Measurements from ENCODE around the gene S1PR1. TPM values are rescaled to one million over a fixed set of nuclear protein-coding genes. Genes with fewer than 3 reads are reported as not detected.
A peak's percentile ranks its signal among the peaks of the same experiment; 100 is the strongest.

S1PR1 gene
- total and polyA plus RNA-seq, 2 experiments from 2014 or later, result 9.3 TPM

DNA sequence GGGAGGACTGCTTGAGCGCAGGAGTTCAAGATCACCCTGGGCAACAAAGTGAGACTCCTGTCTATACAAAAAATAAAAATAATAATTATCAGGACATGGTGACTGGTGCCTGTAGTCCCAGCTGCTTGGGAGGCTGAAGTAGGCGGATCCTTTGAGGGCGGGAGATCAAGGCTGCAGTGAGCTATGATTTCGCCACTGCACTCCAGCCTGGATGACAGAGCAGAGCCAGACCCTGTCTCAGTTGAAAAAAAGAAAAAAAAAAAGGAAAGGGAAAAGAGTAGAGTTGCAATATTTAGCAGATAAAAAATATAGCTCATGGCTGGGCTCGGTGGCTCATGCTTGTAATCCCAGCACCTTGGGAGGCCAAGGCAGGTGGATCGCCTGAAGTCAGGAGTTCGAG lies 3.3 kb upstream of the S1PR1 start:
- Histone ChIP-seq H3K4me2 (no peak overlapping the region), H3K9me2 (replicated peaks; ENCODE audit: insufficient read depth) (no peaks in the 10 kb centered on the region), H3K9me3 (ENCODE audit: low read depth) (no peaks in the 10 kb centered on the region), H3K4me3 (no peak overlapping the region), H3K27me3 (peaks cover 22% of the 10 kb centered on the region), H3K27ac (no peak overlapping the region), H2AFZ (no peak overlapping the region), H4K20me1 (ENCODE audit: insufficient read depth, poor library complexity, severe bottlenecking) (no peaks in the 10 kb centered on the region), H3K36me3 (replicated peaks; ENCODE audit: insufficient read depth, low read depth) (no peaks in the 10 kb centered on the region), H3K4me1 (ENCODE audit: insufficient read depth) (peaks cover 5% of the 10 kb centered on the region), H3K79me2 (no peaks in the 10 kb centered on the region)
- TF ChIP-seq EZH2 (IDR thresholded peaks at IDR 0.05; ENCODE audit: borderline replicate concordance), result no peak
- no peak for TF ChIP-seq EZH2phosphoT487 (IDR thresholded peaks at IDR 0.05; ENCODE audit: low read depth, severe bottlenecking, unreplicated experiment)
- TF ChIP-seq, protein P1, sequence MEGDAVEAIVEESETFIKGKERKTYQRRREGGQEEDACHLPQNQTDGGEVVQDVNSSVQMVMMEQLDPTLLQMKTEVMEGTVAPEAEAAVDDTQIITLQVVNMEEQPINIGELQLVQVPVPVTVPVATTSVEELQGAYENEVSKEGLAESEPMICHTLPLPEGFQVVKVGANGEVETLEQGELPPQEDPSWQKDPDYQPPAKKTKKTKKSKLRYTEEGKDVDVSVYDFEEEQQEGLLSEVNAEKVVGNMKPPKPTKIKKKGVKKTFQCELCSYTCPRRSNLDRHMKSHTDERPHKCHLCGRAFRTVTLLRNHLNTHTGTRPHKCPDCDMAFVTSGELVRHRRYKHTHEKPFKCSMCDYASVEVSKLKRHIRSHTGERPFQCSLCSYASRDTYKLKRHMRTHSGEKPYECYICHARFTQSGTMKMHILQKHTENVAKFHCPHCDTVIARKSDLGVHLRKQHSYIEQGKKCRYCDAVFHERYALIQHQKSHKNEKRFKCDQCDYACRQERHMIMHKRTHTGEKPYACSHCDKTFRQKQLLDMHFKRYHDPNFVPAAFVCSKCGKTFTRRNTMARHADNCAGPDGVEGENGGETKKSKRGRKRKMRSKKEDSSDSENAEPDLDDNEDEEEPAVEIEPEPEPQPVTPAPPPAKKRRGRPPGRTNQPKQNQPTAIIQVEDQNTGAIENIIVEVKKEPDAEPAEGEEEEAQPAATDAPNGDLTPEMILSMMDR (IDR thresholded peaks at IDR 0.05; ENCODE audit: poor library complexity), result no peak
- DNase-seq (ENCODE audit: low spot score), result no peak
- 93% methylated on average over 7 of the region's 7 CpGs for WGBS (ENCODE audit: low lambda C conversion rate, missing lambda C conversion rate)

DNA sequence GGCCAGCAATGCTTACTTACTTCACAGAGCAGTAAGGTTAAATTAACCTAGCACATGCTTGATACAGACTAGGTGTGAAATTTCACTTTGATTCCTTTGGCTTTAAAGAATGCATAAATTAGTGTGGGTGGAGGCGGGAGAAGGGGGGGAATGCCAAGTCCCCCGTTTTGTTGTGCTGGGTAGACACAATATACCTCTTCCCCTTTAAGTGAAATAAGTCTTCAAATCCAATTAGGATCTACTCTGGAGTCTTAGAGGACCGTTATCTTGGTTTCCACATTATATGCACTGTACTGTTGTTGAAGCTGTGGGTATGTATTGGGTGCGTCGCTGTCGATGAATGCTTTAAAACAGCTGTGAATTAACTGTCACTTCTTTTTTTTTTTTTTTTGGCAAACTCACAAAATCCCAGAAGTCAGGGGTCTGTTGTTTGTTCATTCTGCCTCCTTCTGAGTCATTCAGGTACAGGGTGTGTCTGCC lies 1.6 kb upstream of the S1PR1 start:
- peaks cover 5% of the 10 kb centered on the region for H3K4me1 ChIP-seq (ENCODE audit: insufficient read depth)

DNA sequence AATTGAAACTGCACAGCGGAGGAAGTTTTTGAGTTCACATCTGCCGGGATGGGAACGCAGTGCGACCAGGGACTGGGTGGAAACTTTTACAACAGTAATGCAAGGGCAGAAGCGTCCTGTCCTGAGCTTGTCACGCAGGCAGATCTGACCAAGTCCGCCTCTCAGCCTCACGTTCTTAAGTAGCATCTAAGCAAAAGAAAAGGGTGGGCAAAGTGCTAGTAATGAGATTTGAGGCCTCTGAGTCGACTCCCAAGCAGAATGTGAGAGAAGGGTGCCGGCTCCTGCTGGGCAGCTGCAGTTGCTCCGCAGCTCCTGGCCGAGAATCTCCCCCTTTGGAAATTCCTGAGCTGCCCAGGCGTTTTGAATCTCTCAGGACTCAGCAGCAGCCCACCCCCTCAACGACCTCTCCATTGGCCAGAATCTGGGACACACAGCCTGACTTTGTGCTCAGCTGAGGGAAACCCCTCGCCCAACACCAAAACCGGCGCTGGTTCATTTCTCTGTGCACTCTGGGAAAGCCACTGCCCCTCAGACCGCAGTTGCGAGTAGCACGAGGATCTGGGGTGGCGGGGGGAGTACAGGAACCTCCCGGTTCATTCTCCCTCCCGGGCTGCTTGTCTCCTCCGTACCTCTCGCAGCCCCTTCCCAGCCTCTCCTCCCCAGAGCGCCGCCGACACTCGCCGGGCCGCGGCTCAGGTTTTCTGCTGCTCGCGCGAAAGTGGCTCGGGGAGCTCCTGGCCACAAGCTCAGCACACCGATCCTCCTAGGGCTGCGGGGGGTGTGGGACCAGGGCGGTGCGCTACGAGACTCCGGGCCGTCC lies 913 bp upstream of the S1PR1 start:
- Histone ChIP-seq H4K20me1 (ENCODE audit: insufficient read depth, poor library complexity, severe bottlenecking) (no peaks in the 10 kb centered on the region), H3K9me3 (ENCODE audit: low read depth) (no peaks in the 10 kb centered on the region), H3K9me2 (replicated peaks; ENCODE audit: insufficient read depth) (no peaks in the 10 kb centered on the region), H3K4me3 (peak overlapping the region; percentile 81), H2AFZ (peak overlapping the region; percentile 83), H3K79me2 (no peaks in the 10 kb centered on the region), H3K4me2 (peak overlapping the region; percentile 94), H3K27me3 (peaks cover 19% of the 10 kb centered on the region), H3K4me1 (ENCODE audit: insufficient read depth) (peaks cover 5% of the 10 kb centered on the region), H3K36me3 (replicated peaks; ENCODE audit: insufficient read depth, low read depth) (no peaks in the 10 kb centered on the region), H3K27ac (peak overlapping the region; percentile 44)
- DNase-seq (ENCODE audit: low spot score), result peak; percentile 59
- WGBS (ENCODE audit: low lambda C conversion rate, missing lambda C conversion rate), result 2% methylated on average over 43 of the region's 43 CpGs
- TF ChIP-seq, protein P1 (IDR thresholded peaks at IDR 0.05; ENCODE audit: poor library complexity), result no peak
- TF ChIP-seq EZH2phosphoT487 (IDR thresholded peaks at IDR 0.05; ENCODE audit: low read depth, severe bottlenecking, unreplicated experiment), result no peak
- TF ChIP-seq EZH2 (IDR thresholded peaks at IDR 0.05; ENCODE audit: borderline replicate concordance), result no peak

More for the DNA sequence above, 1.6 kb upstream of the S1PR1 start:
- peaks cover 19% of the 10 kb centered on the region for H3K27me3 ChIP-seq
- no peak for DNase-seq (ENCODE audit: low spot score)
- WGBS (ENCODE audit: low lambda C conversion rate, missing lambda C conversion rate), result 14% methylated on average over 6 of the region's 6 CpGs
- H3K4me2 ChIP-seq, result peak overlapping the region; percentile 94
- peak overlapping the region; percentile 83 for H2AFZ ChIP-seq
- no peaks in the 10 kb centered on the region for H3K9me2 ChIP-seq (replicated peaks; ENCODE audit: insufficient read depth)
- TF ChIP-seq, protein P1 (IDR thresholded peaks at IDR 0.05; ENCODE audit: poor library complexity), result no peak
- TF ChIP-seq EZH2phosphoT487 (IDR thresholded peaks at IDR 0.05; ENCODE audit: low read depth, severe bottlenecking, unreplicated experiment) (no peak), EZH2 (IDR thresholded peaks at IDR 0.05; ENCODE audit: borderline replicate concordance) (no peak)
- no peak overlapping the region for H3K27ac ChIP-seq
- H3K79me2 ChIP-seq, result no peaks in the 10 kb centered on the region
- no peak overlapping the region for H3K4me3 ChIP-seq
- H4K20me1 ChIP-seq (ENCODE audit: insufficient read depth, poor library complexity, severe bottlenecking), result no peaks in the 10 kb centered on the region
- H3K9me3 ChIP-seq (ENCODE audit: low read depth), result no peaks in the 10 kb centered on the region
- no peaks in the 10 kb centered on the region for H3K36me3 ChIP-seq (replicated peaks; ENCODE audit: insufficient read depth, low read depth)

All from hepatocyte (in vitro differentiated cells).